Activated CD8-positive, alpha-beta memory T cell treated with anti-CD3 and anti-CD28 coated beads, Interleukin-2, amount 50 U/mL, for 4 hours (primary cell): Measurements from ENCODE around the gene LDHB.
"Not testable (repeated sequence)": the region's sequence is repeated elsewhere in the genome, so short reads cannot be mapped to it uniquely, and the experiment has no call there.

ENCODE experiments used
- DNase-seq: peaks from one replicate; pipeline ENCODE4 v3.0.0-alpha.2; 2020

LDHB gene

GRCh38 chr12:21604245-21605101 lies 53.2 kb downstream of the LDHB start, which contains the start of gene GYS2:
TSS of gene GYS2 (minus strand) at chr12:21604847. CDS start at chr12:21604592, 255 bp downstream.
- no peak for DNase-seq

GRCh38 chr12:21602774-21603173 lies 54.9 kb downstream of the LDHB start:
- DNase-seq = no peak

- no peak for DNase-seq
These were observed 57.4 kb downstream of the LDHB start for GRCh38 chr12:21600196-21600595.

GRCh38 chr12:21599143-21599999 lies 58.3 kb downstream of the LDHB start:
- no peak for DNase-seq

- no peak for DNase-seq
These were observed 59.0 kb downstream of the LDHB start for GRCh38 chr12:21598651-21599050.

- not testable (repeated sequence) for DNase-seq
These were observed 62.3 kb downstream of the LDHB start for GRCh38 chr12:21595356-21595755.

- no peak for DNase-seq
These were observed 72.2 kb downstream of the LDHB start for GRCh38 chr12:21585485-21585884.
